ENCODE measurements around the gene PRICKLE1.

PRICKLE1 gene

DNA sequence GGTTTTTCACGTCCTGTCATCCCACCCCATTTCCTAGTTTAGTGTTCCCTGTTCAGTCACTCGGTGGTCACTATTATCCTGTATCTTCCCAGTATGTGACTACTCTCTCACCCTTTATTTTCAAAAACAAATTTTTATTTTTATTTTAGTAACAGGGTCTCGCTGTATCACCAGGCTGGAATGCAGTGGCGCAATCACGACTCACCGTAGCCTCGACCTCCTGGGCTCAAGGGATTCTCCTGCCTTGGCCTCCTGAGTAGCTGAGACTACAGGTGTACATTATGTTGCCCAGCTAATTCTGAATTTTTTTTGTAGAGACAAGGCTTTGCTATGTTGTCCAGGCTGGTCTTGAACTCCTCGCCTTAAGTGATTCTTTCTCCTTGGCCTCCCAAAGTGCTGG lies 20.1 kb upstream of the PRICKLE1 start:
- Mint-ChIP-seq H3K36me3 (ENCODE audit: insufficient read depth) (no peaks in the 10 kb centered on the region), H3K27me3 (peaks cover 9% of the 10 kb centered on the region), H3K4me3 (no peak overlapping the region), H3K9me3 (peaks cover 9% of the 10 kb centered on the region), H3K4me1 (no peaks in the 10 kb centered on the region), H3K27ac (ENCODE audit: low read depth) (no peak overlapping the region)
- ATAC-seq (replicated peaks; ENCODE audit: extremely low read depth, poor library complexity, severe bottlenecking) (no peak), DNase-seq (ENCODE audit: low spot score in 2 of 2) (no peak)

DNA sequence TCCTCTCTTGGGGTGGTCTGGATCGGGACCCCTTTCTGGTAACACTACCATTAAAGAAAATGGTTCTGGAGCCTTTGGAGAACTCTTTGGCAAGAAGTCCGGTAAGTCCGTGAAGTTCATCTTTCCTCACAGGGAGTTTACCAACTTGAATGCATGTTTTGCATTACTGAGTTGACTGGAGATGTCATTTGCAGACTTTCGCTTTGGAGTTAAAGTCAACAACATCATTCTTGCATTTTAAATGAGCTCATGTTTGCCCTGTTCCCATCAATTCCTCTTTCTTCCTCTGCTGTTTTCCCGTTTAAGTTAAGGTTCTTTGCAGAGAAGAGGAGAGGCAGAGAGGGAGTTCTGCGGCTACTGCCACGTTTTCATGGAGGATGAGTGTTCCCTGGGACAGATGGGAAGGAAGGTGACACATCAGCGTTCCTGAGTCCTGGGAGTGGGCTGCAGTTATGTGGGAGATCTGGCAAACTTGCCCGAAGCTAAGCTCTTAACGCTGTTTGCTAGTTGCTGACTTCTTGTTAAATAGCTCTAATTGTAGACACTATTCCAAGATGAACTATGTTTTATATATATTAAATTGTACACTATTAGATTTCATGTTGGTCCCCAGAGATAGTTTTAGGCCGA lies 18.8 kb upstream of the PRICKLE1 start:
- Mint-ChIP-seq H3K27me3 (peaks cover 17% of the 10 kb centered on the region), H3K4me3 (no peak overlapping the region), H3K4me1 (no peaks in the 10 kb centered on the region), H3K36me3 (ENCODE audit: insufficient read depth) (no peaks in the 10 kb centered on the region), H3K9me3 (peaks cover under 1% of the 10 kb centered on the region), H3K27ac (ENCODE audit: low read depth) (no peak overlapping the region)
- no peak for ATAC-seq (replicated peaks; ENCODE audit: extremely low read depth, poor library complexity, severe bottlenecking)
- DNase-seq (ENCODE audit: low spot score in 2 of 2), result no peak

DNA sequence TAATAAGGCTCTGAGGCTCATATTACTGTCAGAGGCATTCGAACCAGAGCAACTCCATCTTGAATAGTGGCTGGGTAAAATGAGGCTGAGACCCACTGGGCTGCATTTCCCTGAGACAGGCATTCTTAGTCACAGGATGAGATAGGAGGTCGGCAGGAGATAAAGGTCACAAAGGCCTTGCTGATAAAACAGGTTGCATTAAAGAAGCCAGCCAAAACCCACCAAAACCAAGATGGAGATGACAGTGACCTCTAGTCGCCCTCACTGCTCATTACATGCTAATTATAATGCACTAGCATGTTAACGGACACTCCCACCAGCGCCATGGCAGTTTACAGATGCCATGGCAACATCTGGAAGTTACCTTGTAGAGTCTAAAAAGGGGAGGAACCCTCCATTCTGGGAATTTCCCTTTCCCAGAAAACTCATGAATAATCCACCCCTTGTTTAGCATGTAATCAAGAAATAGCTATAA lies 18.1 kb upstream of the PRICKLE1 start:
- DNase-seq (ENCODE audit: low spot score in 2 of 2), result no peak
- Mint-ChIP-seq H3K36me3 (ENCODE audit: insufficient read depth) (peaks cover 3% of the 10 kb centered on the region), H3K4me3 (no peak overlapping the region), H3K9me3 (no peaks in the 10 kb centered on the region), H3K27me3 (peaks cover 21% of the 10 kb centered on the region), H3K27ac (ENCODE audit: low read depth) (no peak overlapping the region), H3K4me1 (no peaks in the 10 kb centered on the region)
- ATAC-seq (replicated peaks; ENCODE audit: extremely low read depth, poor library complexity, severe bottlenecking), result no peak

DNA sequence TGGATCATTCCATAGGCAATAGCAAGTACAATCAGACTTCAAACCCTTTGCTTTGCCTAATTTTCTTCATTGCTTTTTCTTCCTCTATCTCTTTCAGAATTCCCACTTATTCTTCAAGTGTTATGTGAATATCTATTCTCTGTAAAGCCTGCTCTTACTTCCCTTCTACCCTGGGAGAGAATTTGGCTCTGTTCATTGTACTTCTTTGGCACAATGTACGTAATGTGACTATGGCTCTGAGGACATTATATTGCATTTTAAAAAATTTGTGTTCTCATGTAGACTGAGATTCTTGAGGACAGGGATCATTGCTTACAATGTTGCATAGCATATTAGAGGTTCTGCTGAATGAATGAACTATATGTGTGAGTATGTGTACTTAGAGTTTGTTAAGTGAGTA lies 16.9 kb upstream of the PRICKLE1 start:
- no peaks in the 10 kb centered on the region for H3K9me3 Mint-ChIP-seq

DNA sequence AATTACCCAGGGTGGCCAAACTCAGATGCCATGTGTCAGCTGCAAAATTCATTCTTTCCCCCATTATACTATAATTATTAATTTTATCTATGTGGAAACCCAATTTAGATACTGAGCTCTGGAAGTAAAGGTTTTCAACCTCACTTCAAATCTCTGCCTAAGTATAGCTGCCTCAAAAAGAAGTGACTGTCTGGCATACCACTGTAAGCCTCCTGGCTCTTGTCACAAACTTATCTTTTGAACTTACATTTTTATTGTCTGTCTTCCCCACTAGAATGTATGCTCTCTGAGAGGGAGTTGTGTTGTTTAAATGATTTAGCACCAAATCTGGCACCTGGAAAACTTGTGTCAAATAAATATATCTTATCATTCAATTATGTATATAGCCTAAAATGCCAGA lies 16.1 kb upstream of the PRICKLE1 start:
- Mint-ChIP-seq H3K36me3 (ENCODE audit: insufficient read depth) (peaks cover 3% of the 10 kb centered on the region), H3K9me3 (peaks cover 2% of the 10 kb centered on the region), H3K4me3 (no peak overlapping the region), H3K27me3 (peaks cover 12% of the 10 kb centered on the region), H3K4me1 (no peaks in the 10 kb centered on the region), H3K27ac (ENCODE audit: low read depth) (no peak overlapping the region)
- no peak for DNase-seq (ENCODE audit: low spot score in 2 of 2)
- no peak for ATAC-seq (replicated peaks; ENCODE audit: extremely low read depth, poor library complexity, severe bottlenecking)

More for the DNA sequence above, 16.9 kb upstream of the PRICKLE1 start:
- no peak for ATAC-seq (replicated peaks; ENCODE audit: extremely low read depth, poor library complexity, severe bottlenecking)
- no peak for DNase-seq (ENCODE audit: low spot score in 2 of 2)
- no peak overlapping the region for H3K27ac Mint-ChIP-seq (ENCODE audit: low read depth)
- no peaks in the 10 kb centered on the region for H3K4me1 Mint-ChIP-seq
- H3K36me3 Mint-ChIP-seq (ENCODE audit: insufficient read depth), result peaks cover 3% of the 10 kb centered on the region
- no peak overlapping the region for H3K4me3 Mint-ChIP-seq
- H3K27me3 Mint-ChIP-seq, result peaks cover 16% of the 10 kb centered on the region

DNA sequence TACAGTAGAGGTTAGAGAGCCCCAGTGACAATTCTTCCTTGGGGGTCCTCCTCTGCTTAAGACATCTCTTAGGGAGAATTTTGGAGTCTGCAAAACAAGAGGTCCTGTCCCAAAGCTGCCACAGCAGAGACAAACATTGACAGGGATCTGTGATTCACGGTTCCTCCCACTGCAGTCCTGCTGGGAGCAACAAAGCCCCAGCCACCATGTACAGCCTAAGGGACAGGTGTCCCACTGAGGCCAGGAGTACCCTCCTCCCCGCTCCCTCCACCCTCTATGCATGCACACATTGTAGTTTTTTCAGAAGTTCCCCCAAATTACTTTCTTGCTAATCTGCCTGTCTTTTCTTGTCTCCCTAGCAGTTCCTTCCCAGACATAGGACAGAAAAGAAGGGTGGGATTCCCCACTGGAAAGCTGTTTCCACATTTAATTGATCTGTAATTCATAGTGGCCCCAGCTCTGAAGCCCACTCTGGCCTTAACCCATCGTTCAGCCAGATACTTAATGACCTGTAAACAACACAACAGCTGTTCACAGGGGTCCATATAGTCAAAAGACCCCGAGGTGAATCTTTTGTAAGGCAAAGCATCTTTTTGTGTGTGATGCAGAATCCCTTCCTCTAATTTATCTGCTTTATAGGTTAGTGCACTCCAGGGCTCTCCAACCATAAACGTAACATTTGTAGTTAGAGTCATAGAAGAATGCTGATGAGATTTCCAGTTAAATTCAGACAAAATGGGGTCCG lies 13.9 kb upstream of the PRICKLE1 start:
- peaks cover 12% of the 10 kb centered on the region for H3K27me3 Mint-ChIP-seq
- no peak for ATAC-seq (replicated peaks; ENCODE audit: extremely low read depth, poor library complexity, severe bottlenecking)
- DNase-seq (ENCODE audit: low spot score in 2 of 2), result no peak
- H3K27ac Mint-ChIP-seq (ENCODE audit: low read depth), result no peak overlapping the region
- no peak overlapping the region for H3K4me3 Mint-ChIP-seq
- peaks cover 5% of the 10 kb centered on the region for H3K9me3 Mint-ChIP-seq
- H3K36me3 Mint-ChIP-seq (ENCODE audit: insufficient read depth), result peaks cover 3% of the 10 kb centered on the region
- H3K4me1 Mint-ChIP-seq, result no peaks in the 10 kb centered on the region

DNA sequence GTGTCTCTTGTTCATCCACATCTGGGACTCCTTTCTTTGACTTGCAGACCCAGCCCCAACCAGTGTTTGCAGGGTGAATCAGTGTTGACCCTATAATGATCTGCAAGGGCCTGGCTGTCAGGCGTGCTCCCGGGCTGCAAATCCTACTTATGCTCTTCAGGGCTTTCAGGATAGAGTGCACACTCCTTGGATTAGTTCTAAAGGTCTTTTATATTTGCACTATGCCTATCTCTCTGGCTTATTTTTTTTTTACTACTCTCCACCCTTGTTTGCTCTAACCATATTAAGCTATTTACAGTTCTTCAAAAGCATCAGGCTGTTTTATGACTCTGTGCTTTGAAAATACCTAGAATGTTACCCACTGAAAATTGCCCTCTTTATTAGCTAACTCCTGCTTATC lies 4.3 kb upstream of the PRICKLE1 start:
- peaks cover 51% of the 10 kb centered on the region for H3K27me3 Mint-ChIP-seq
- H3K4me1 Mint-ChIP-seq, result peaks cover 8% of the 10 kb centered on the region
- H3K27ac Mint-ChIP-seq (ENCODE audit: low read depth), result no peak overlapping the region
- peaks cover 2% of the 10 kb centered on the region for H3K36me3 Mint-ChIP-seq (ENCODE audit: insufficient read depth)
- DNase-seq (ENCODE audit: low spot score in 2 of 2) (no peak), ATAC-seq (replicated peaks; ENCODE audit: extremely low read depth, poor library complexity, severe bottlenecking) (no peak)
- H3K9me3 Mint-ChIP-seq, result no peaks in the 10 kb centered on the region
- H3K4me3 Mint-ChIP-seq, result no peak overlapping the region

DNA sequence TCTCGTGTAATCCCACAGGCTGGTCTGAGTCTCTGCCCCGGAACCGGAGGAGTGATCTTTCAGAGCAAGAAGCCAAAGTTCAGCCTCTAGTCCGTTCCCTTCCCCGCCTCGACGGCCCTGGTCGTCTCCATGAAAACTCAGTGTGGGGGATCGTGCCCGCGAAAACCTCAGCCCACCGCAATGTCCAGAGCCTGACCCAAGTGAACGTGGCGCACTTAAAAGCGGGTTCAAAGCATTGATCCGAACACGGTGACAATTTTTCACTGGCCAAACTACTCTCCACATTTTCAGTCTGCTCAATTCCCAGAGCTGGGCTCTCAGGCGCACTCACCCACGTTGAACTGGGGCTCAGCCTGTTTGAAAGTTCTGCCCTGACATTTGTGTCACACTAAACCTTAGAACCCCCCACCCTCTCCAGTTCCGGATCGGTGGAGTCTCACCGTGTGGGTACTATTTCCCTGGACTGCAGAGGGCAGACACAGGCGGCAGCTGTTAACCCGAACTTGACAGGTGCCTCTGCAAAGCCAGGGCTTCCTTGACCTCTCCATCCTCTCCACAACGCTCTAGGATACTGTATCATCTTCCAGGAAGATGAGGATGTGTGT lies 886 bp upstream of the PRICKLE1 start:
- peaks cover 11% of the 10 kb centered on the region for H3K4me1 Mint-ChIP-seq
- ATAC-seq (replicated peaks; ENCODE audit: extremely low read depth, poor library complexity, severe bottlenecking), result no peak
- peak overlapping the region; percentile 57 for H3K4me3 Mint-ChIP-seq
- H3K9me3 Mint-ChIP-seq, result no peaks in the 10 kb centered on the region
- peaks cover 2% of the 10 kb centered on the region for H3K36me3 Mint-ChIP-seq (ENCODE audit: insufficient read depth)
- DNase-seq (ENCODE audit: low spot score in 2 of 2), result no peak
- no peak overlapping the region for H3K27ac Mint-ChIP-seq (ENCODE audit: low read depth)
- peaks cover 72% of the 10 kb centered on the region for H3K27me3 Mint-ChIP-seq

DNA sequence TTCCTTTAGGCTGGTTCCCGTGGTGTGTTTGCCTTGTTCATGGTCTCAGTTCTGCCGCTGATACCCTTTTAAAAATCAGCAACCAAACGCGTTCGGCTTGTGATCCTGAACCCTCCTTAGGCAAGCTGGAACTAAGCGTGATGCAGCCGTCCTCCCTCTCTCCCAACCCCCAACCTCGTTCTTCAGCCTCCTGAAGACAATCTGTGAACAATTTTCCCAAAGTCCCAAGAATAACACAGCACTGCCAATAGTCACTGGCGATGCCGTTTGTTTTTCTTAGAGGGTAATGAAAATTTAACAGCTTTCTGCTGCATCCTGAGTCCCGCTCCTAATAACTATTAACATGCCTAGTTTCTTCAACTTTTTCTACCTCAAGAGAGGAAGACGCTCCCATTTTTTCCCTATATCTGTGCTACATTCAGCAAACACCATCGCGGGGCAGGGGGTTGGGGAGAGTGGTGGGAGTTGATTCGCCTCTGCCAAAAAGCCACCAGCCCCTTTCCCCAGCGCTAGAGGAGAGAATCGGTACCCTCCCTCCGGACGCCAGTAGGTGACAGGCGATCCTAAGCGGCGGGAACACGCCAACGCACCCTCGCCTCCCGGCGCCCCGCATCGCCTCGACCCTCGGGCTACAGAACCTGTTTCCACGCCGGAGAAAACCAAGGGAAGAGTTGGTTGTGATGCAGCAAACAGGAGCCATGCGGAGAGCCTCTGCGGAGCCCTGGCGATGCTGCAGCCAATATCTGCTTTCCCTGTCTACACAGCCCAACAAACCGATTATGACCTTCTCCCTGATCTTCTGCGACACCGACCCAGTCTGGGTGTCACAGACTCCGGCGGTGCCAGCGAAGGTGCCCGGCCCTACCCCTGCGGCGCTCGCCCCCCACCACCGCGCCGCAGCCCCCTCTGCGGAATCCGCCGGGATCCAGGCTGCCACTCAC lies 752 bp downstream of the PRICKLE1 start:
- ATAC-seq (replicated peaks; ENCODE audit: extremely low read depth, poor library complexity, severe bottlenecking), result no peak
- peaks cover 2% of the 10 kb centered on the region for H3K36me3 Mint-ChIP-seq (ENCODE audit: insufficient read depth)
- no peak for DNase-seq (ENCODE audit: low spot score in 2 of 2)
- peak overlapping the region; percentile 50 for H3K4me3 Mint-ChIP-seq
- no peaks in the 10 kb centered on the region for H3K9me3 Mint-ChIP-seq
- no peak overlapping the region for H3K27ac Mint-ChIP-seq (ENCODE audit: low read depth)
- H3K27me3 Mint-ChIP-seq, result peaks cover 63% of the 10 kb centered on the region
- H3K4me1 Mint-ChIP-seq, result peaks cover 11% of the 10 kb centered on the region

DNA sequence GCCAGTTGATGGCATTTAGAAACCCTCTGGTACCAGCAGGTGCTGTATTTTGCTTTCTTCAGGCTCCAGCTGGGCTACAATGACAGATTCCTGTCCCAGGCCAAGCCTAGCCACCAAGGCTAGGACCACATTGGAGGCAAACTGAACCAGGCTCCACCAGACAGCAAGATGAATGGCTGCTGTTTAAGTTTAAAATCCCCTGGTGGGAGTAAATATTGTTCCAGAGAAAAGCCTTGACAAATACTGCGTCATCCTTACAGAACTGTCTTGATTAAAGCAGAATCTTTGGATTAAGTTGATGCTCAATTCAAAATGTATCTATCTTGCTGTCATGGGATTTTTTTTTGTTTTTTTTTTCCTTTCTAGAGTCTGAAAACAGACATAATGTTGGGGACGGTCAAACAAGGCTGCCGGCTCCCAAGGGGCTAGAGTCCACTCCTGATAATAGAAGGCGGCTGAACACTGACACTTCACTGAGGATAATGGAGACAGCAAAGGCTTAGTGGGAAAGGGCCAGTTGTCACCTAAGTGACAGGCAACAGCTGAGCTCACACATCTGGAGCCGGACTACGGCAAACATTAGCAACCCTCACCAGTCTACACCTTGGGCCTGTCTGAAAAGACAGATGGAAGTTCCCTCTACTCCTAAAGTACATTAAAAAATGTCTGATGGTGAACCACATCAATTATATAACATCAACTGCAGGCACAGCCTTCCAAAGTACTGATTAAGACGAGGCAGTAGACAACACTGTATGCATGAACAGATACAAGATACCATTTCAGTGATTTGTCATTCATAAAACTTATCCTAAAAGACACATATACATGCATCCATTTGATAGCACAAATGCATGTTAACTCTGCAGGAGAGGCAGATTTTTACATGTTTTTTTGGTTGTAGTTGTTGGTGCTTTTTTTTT lies 1.7 kb downstream of the PRICKLE1 start:
- Mint-ChIP-seq H3K4me1 (peaks cover 11% of the 10 kb centered on the region), H3K9me3 (no peaks in the 10 kb centered on the region), H3K27ac (ENCODE audit: low read depth) (no peak overlapping the region), H3K36me3 (ENCODE audit: insufficient read depth) (peaks cover 2% of the 10 kb centered on the region), H3K27me3 (peaks cover 54% of the 10 kb centered on the region), H3K4me3 (no peak overlapping the region)
- DNase-seq (ENCODE audit: low spot score in 2 of 2) (no peak), ATAC-seq (replicated peaks; ENCODE audit: extremely low read depth, poor library complexity, severe bottlenecking) (no peak)

DNA sequence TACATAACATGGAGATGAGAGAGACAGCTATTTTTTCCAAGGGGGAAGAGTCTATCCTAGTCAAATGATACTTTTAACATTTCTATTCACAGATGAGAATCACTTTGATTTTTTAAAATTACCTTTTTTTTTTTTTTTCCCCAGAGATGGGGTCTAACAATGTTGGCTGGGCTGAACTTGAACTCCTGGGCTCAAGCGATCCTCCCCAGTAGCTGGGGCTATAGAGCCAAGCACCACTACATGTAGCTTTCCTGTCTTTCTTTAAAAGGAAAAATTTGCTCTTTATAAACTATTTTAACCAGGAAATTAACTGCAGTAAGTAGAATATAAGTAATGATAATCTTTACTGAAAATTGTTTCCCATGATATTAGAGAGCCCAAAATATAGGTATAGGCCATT lies 3.3 kb downstream of the PRICKLE1 start:
- DNase-seq (ENCODE audit: low spot score in 2 of 2) (no peak), ATAC-seq (replicated peaks; ENCODE audit: extremely low read depth, poor library complexity, severe bottlenecking) (no peak)
- Mint-ChIP-seq H3K9me3 (no peaks in the 10 kb centered on the region), H3K4me1 (peaks cover 11% of the 10 kb centered on the region), H3K4me3 (no peak overlapping the region), H3K27me3 (peaks cover 43% of the 10 kb centered on the region), H3K36me3 (ENCODE audit: insufficient read depth) (peaks cover under 1% of the 10 kb centered on the region), H3K27ac (ENCODE audit: low read depth) (no peak overlapping the region)
